Fibroblast of gingiva (primary cell): Measurements from ENCODE around the gene GOLGA8M.
"Not testable (repeated sequence)": the region's sequence is repeated elsewhere in the genome, so short reads cannot be mapped to it uniquely, and the experiment has no call there.

Experiments
- DNase-seq: peaks from one replicate; pipeline ENCODE4 v3.0.0-alpha.2; 2011; ENCODE audit warnings: low read depth

GOLGA8M gene

GRCh38 chr15:28712270-28712669 lies at the start of gene GOLGA8M:
Gene GOLGA8M, minus strand, starts transcription at chr15:28712421. Its CDS starts 98 bp downstream, at chr15:28712323.
- DNase-seq = not testable (repeated sequence)

- not testable (repeated sequence) for DNase-seq
Measured at GRCh38 chr15:28742890-28743289, 30.7 kb upstream of the GOLGA8M start.

GRCh38 chr15:28738590-28739292 lies 26.5 kb upstream of the GOLGA8M start:
- not testable (repeated sequence) for DNase-seq

GRCh38 chr15:28738200-28738561 lies 26.0 kb upstream of the GOLGA8M start:
- not testable (repeated sequence) for DNase-seq

GRCh38 chr15:28737521-28738199 lies 25.4 kb upstream of the GOLGA8M start:
- DNase-seq = peak; percentile 34

GRCh38 chr15:28728061-28728460 lies 15.8 kb upstream of the GOLGA8M start:
- DNase-seq = not testable (repeated sequence)

GRCh38 chr15:28727026-28727425 lies 14.8 kb upstream of the GOLGA8M start:
- DNase-seq = not testable (repeated sequence)

GRCh38 chr15:28726102-28726501 lies 13.9 kb upstream of the GOLGA8M start:
- no peak for DNase-seq

GRCh38 chr15:28725556-28725955 lies 13.3 kb upstream of the GOLGA8M start:
- no peak for DNase-seq

- DNase-seq = not testable (repeated sequence)
Measured at GRCh38 chr15:28723986-28724385, 11.8 kb upstream of the GOLGA8M start.

GRCh38 chr15:28719626-28720025 lies 7.4 kb upstream of the GOLGA8M start:
- not testable (repeated sequence) for DNase-seq

GRCh38 chr15:28718576-28718975 lies 6.4 kb upstream of the GOLGA8M start:
- DNase-seq = not testable (repeated sequence)

- DNase-seq = not testable (repeated sequence)
Measured at GRCh38 chr15:28714176-28714575, 2.0 kb upstream of the GOLGA8M start.

- DNase-seq = not testable (repeated sequence)
Measured at GRCh38 chr15:28703927-28704326, 8.3 kb downstream of the GOLGA8M start.

- not testable (repeated sequence) for DNase-seq
Measured at GRCh38 chr15:28702427-28702826, 9.8 kb downstream of the GOLGA8M start.

GRCh38 chr15:28694006-28694751 lies 18.0 kb downstream of the GOLGA8M start:
- DNase-seq = not testable (repeated sequence)

- not testable (repeated sequence) for DNase-seq
Measured at GRCh38 chr15:28693021-28693420, 19.2 kb downstream of the GOLGA8M start.

- not testable (repeated sequence) for DNase-seq
Measured at GRCh38 chr15:28673533-28673932, 38.7 kb downstream of the GOLGA8M start.

- DNase-seq = not testable (repeated sequence)
Measured at GRCh38 chr15:28672122-28672521, 40.1 kb downstream of the GOLGA8M start.

GRCh38 chr15:28666402-28666801 lies 45.8 kb downstream of the GOLGA8M start:
- DNase-seq = not testable (repeated sequence)

GRCh38 chr15:28664575-28664974 lies 47.6 kb downstream of the GOLGA8M start:
- not testable (repeated sequence) for DNase-seq

GRCh38 chr15:28663717-28664116 lies 48.5 kb downstream of the GOLGA8M start:
- not testable (repeated sequence) for DNase-seq

- not testable (repeated sequence) for DNase-seq
Measured at GRCh38 chr15:28660750-28661149, 51.5 kb downstream of the GOLGA8M start.
